IMR-90 (cell line): ENCODE data around the gene BTRC. TPM values are rescaled to one million over a fixed set of nuclear protein-coding genes. Genes with fewer than 3 reads are reported as not detected.

Source experiments
- ATAC-seq: fragments of 200-7000 bp; cut with Tn5 transposase; 2 replicates; pipeline ENCODE4 v1.9.1; 2020; ENCODE audit warnings: low read depth, mild to moderate bottlenecking, moderate library complexity
- BruUV-seq: library from RNA; stranded (reverse); fragments of 400-500 nt; replicated peaks from 2 replicates; lab custom pipeline; 2021; lab: Mats Ljungman, UMichigan
- CTCF ChIA-PET: fragments of 300-600 bp; formaldehyde crosslinking; extraction: SDS; loops from one replicate; lab custom pipeline; 2021; ENCODE audit warnings: antibody characterized with exemption; lab: Yijun Ruan, JAX
- POLR2A ChIA-PET: fragments of 300-600 bp; sonication (Branson Sonifier 250); formaldehyde crosslinking; loops from one replicate; lab custom pipeline; 2022; ENCODE audit warnings: antibody characterized with exemption; ENCODE audit not compliant: unreplicated experiment; lab: Charles Lee
- DNase-seq: peaks from one replicate; pipeline ENCODE4 v3.0.0; 2013
- H2AFZ ChIP-seq: replicated peaks from 2 replicates; pipeline ENCODE3; 2013; ENCODE audit warnings: low read length, mild to moderate bottlenecking; ENCODE audit not compliant: poor library complexity
- H2AK5ac ChIP-seq: 2 replicates; pipeline ENCODE4 v1.6.1; 2013; ENCODE audit warnings: low read depth, low read length, inconsistent platforms
- H2AK9ac ChIP-seq: replicated peaks from 2 replicates; pipeline ENCODE3; 2013; ENCODE audit warnings: mild to moderate bottlenecking, low read depth, low read length, moderate library complexity; ENCODE audit not compliant: poor library complexity
- H2BK120ac ChIP-seq: 2 replicates; pipeline ENCODE4 v1.6.1; 2013; ENCODE audit warnings: low read depth, low read length, inconsistent platforms
- H2BK15ac ChIP-seq: 3 replicates; pipeline ENCODE4 v1.6.1; 2013; ENCODE audit warnings: low read depth, low read length, inconsistent platforms
- H2BK20ac ChIP-seq: 2 replicates; pipeline ENCODE4 v1.6.1; 2013; ENCODE audit warnings: low read depth, mild to moderate bottlenecking, inconsistent platforms, low read length, moderate library complexity
- H2BK5ac ChIP-seq: 2 replicates; pipeline ENCODE4 v1.6.1; 2013; ENCODE audit warnings: mild to moderate bottlenecking, low read depth, low read length, inconsistent platforms; ENCODE audit not compliant: poor library complexity, severe bottlenecking
- H3K14ac ChIP-seq: replicated peaks from 2 replicates; pipeline ENCODE4 v1.6.1; 2013; ENCODE audit warnings: low read depth, low read length, inconsistent platforms
- H3K18ac ChIP-seq: 2 replicates; pipeline ENCODE4 v1.6.1; 2013; ENCODE audit warnings: low read depth, low read length, control low read depth
- H3K23ac ChIP-seq: 2 replicates; pipeline ENCODE4 v1.6.1; 2013; ENCODE audit warnings: low read depth, low read length, inconsistent platforms
- H3K27ac ChIP-seq: 2 replicates; pipeline ENCODE4 v1.5.1; 2013; ENCODE audit warnings: mild to moderate bottlenecking, control low read depth, low read length; ENCODE audit not compliant: insufficient read depth
- H3K27me3 ChIP-seq: 2 replicates; pipeline ENCODE4 v1.6.1; 2013; ENCODE audit warnings: low read length; ENCODE audit not compliant: control insufficient read depth, insufficient read depth
- H3K36me3 ChIP-seq: 2 replicates; pipeline ENCODE4 v1.6.1; 2013; ENCODE audit warnings: low read length, mixed read lengths; ENCODE audit not compliant: control insufficient read depth, insufficient read depth
- H3K4ac ChIP-seq: 2 replicates; pipeline ENCODE4 v1.6.1; 2013; ENCODE audit warnings: low read depth, low read length, inconsistent platforms
- H3K4me1 ChIP-seq: 2 replicates; pipeline ENCODE4 v1.6.1; 2013; ENCODE audit warnings: low read length, mixed read lengths; ENCODE audit not compliant: control insufficient read depth, insufficient read depth
- H3K4me2 ChIP-seq: 2 replicates; pipeline ENCODE4 v1.6.1; 2013; ENCODE audit warnings: low read depth, mild to moderate bottlenecking, control low read depth, low read length, moderate library complexity
- H3K4me3 ChIP-seq: 2 replicates; pipeline ENCODE4 v1.5.1; 2013; ENCODE audit warnings: low read depth, mild to moderate bottlenecking, control low read depth, low read length, moderate library complexity; ENCODE audit not compliant: insufficient read depth
- H3K56ac ChIP-seq: 2 replicates; pipeline ENCODE4 v1.6.1; 2013; ENCODE audit warnings: low read length, inconsistent platforms; ENCODE audit not compliant: insufficient read depth; ENCODE audit errors: extremely low read depth
- H3K79me1 ChIP-seq, 2 experiments: 2 replicates each; pipeline ENCODE4 v1.6.1; 2013; ENCODE audit warnings: low read length in 2 of 2, inconsistent platforms in 1 of 2, low read depth in 1 of 2
- H3K9ac ChIP-seq: 2 replicates; pipeline ENCODE4 v1.6.1; 2013; ENCODE audit warnings: low read depth, low read length, control low read depth
- H3K9me1 ChIP-seq: 2 replicates; pipeline ENCODE4 v1.6.1; 2013; ENCODE audit warnings: low read length, inconsistent platforms; ENCODE audit not compliant: insufficient read depth
- H3K9me3 ChIP-seq: 2 replicates; pipeline ENCODE4 v1.6.1; 2013; ENCODE audit warnings: low read length; ENCODE audit not compliant: control insufficient read depth, insufficient read depth
- H4K20me1 ChIP-seq: 2 replicates; pipeline ENCODE4 v1.6.1; 2013; ENCODE audit warnings: low read length, inconsistent platforms; ENCODE audit not compliant: insufficient read depth
- H4K5ac ChIP-seq: 2 replicates; pipeline ENCODE4 v1.6.1; 2013; ENCODE audit warnings: mild to moderate bottlenecking, low read depth, low read length, control low read depth
- H4K8ac ChIP-seq, 2 experiments: 2 replicates each; pipeline ENCODE4 v1.6.1; 2013; ENCODE audit warnings: low read depth in 2 of 2, low read length in 2 of 2, control low read depth in 1 of 2, inconsistent platforms in 1 of 2
- H4K91ac ChIP-seq: 2 replicates; pipeline ENCODE4 v1.6.1; 2013; ENCODE audit warnings: low read depth, low read length, inconsistent platforms; ENCODE audit not compliant: insufficient read depth
- CEBPB ChIP-seq: IDR thresholded peaks from 2 replicates; pipeline ENCODE4 v1.6.1; 2012; ENCODE audit warnings: low read depth, low read length, improper control_type of control experiment
- NFE2L2 ChIP-seq: fragments of 150-350 bp; IDR thresholded peaks from 2 replicates; pipeline ENCODE4 v1.6.1; 2016; ENCODE audit warnings: low read depth, mild to moderate bottlenecking, low read length
- WGBS, 2 experiments: methylation state at CpG; one replicate each; pipeline versions ENCODE4 v1.1.5 to v1.1.7; 2013; ENCODE audit warnings: missing lambda C conversion rate in 2 of 2; ENCODE audit not compliant: insufficient read length in 1 of 2; ENCODE audit errors: extremely low coverage in 2 of 2; 5-methylcytosine and 5-hydroxymethylcytosine counted together
- dilution Hi-C: fragments of 300-500 bp; cut with HindIII; formaldehyde crosslinking; loops from one replicate; pipeline ENCODE4 v1.14.3; 2018; ENCODE audit warnings: low sequenced_read_pairs; ENCODE audit not compliant: unreplicated experiment
- in situ Hi-C: fragments of 300-500 bp; cut with MboI; formaldehyde crosslinking; loops from 3 replicates; pipeline ENCODE4 v1.14.3; 2019; ENCODE audit warnings: low sequenced_read_pairs, inconsistent platforms, mixed read lengths
- intact Hi-C: fragments of 100-400 bp; cut with micrococcal nuclease; formaldehyde crosslinking; loops from 2 replicates; pipeline ENCODE4 v1.10.0; 2022
- polyA plus RNA-seq, 3 experiments: library from polyadenylated mRNA; depleted of rRNA; stranded (reverse); fragments of >200 nt; gene quantifications; 2 replicates each; pipeline ENCODE4 v1.2.3, GENCODE V29; 2012; ENCODE audit warnings: low replicate concordance in 1 of 3
- total RNA-seq: library from RNA; depleted of rRNA; stranded (reverse); fragments of >200 nt; gene quantifications from 2 replicates; pipeline ENCODE4 v1.2.3, GENCODE V29; 2012

Gene BTRC
- total and polyA plus RNA-seq, 2 of the 4 experiments (the other 2 are of a cell fraction), result 7.7 to 8.4 TPM

- no peak overlapping the region for H4K5ac ChIP-seq
- 60% methylated on average over 1 of the region's 7 CpGs; no CpG with 5 or more reads in 1 of the 2 experiments for WGBS, 2 experiments
Observed at GRCh38 chr10:101446947-101447346, 93.0 kb downstream of the BTRC start.

More at GRCh38 chr10:101446947-101447346, 93.0 kb downstream of the BTRC start:
- H3K4me3 ChIP-seq, result no peak overlapping the region
- no peak overlapping the region for H2AK9ac ChIP-seq
- ChIA-PET POLR2A (no interaction called here), CTCF (interaction anchor here (0.9 to 1.9 kb wide), 2 partner anchors 20 to 155 kb away, joined by 4 to 5 read pairs; no protein-coding TSS in a partner anchor)
- H3K14ac ChIP-seq, result no peak overlapping the region
- no peak overlapping the region for H2BK120ac ChIP-seq
- H4K20me1 ChIP-seq, result peaks cover 14% of the 10 kb centered on the region; the same call in 1 of the 2 replicates
- no peaks in the 10 kb centered on the region for H3K9me3 ChIP-seq
- no peak for TF ChIP-seq NFE2L2
- no peak for TF ChIP-seq CEBPB
- intact Hi-C loops, result no loop called here
- H4K91ac ChIP-seq, result no peak overlapping the region
- BruUV-seq, result no TSS peak
- H3K9ac ChIP-seq, result no peak overlapping the region
- H3K4me2 ChIP-seq, result no peak overlapping the region
- DNase-seq, result no peak
- H2BK20ac ChIP-seq, result no peak overlapping the region
- H3K9me1 ChIP-seq, result 0 out of 2 replicates have a peak, but pooled peaks cover 3% of the 10 kb centered on the region
- no peak overlapping the region for H3K27ac ChIP-seq
- H4K8ac ChIP-seq, result no peak overlapping the region
- dilution Hi-C loops, result no loop called here
- H3K4me1 ChIP-seq, result no peaks in the 10 kb centered on the region
- H2AFZ ChIP-seq, result no peak overlapping the region
- peaks cover 7 to 9% of the 10 kb centered on the region in 2 experiments; a peak in 3 of 4 replicates for H3K79me1 ChIP-seq
- no peak overlapping the region for H3K56ac ChIP-seq
- no peaks in the 10 kb centered on the region for H3K36me3 ChIP-seq
- ATAC-seq, result no peak
- in situ Hi-C loops, result loop anchor here (10.0 to 25.0 kb wide), 2 partner anchors 160 to 232 kb away; no protein-coding TSS in a partner anchor
- H2BK5ac ChIP-seq, result no peak overlapping the region
- H3K23ac ChIP-seq, result no peak overlapping the region
- H3K4ac ChIP-seq, result no peak overlapping the region
- H3K27me3 ChIP-seq, result no peaks in the 10 kb centered on the region
- H3K18ac ChIP-seq, result no peak overlapping the region
- H2AK5ac ChIP-seq, result no peak overlapping the region
- H2BK15ac ChIP-seq, result no peak overlapping the region
